Measurements from ENCODE around the gene MATN1.

MATN1 gene

GRCh38 chr1:30681782-30682181 lies 41.6 kb downstream of the MATN1 start:
- no peak for DNase-seq
- Histone ChIP-seq H3K4me3 (ENCODE audit: low read depth, low read length) (no peak overlapping the region), H3K23ac (ENCODE audit: low read length) (no peak overlapping the region), H2AK5ac (ENCODE audit: low read length) (no peak overlapping the region), H3K4me2 (ENCODE audit: low read length) (no peak overlapping the region), H3K9me3 (ENCODE audit: insufficient read depth, low read depth, low read length) (peaks cover 24% of the 10 kb centered on the region), H3K79me2 (ENCODE audit: control insufficient read depth, insufficient read depth, low read length, poor library complexity) (no peaks in the 10 kb centered on the region), H3K4me1 (ENCODE audit: control insufficient read depth in 1 of 2, insufficient read depth in 2 of 2, low read length in 2 of 2) (peaks cover 0 to 8% of the 10 kb centered on the region in 2 experiments), H4K12ac (ENCODE audit: low read depth, low read length) (no peak overlapping the region), H2BK120ac (ENCODE audit: insufficient read depth, low read length, poor library complexity) (no peak overlapping the region), H3K14ac (ENCODE audit: low read length) (no peak overlapping the region), H3K27ac (ENCODE audit: low read depth, low read length) (no peak overlapping the region), H3K27me3 (ENCODE audit: insufficient read depth, low read length) (no peaks in the 10 kb centered on the region), H3K36me3 (ENCODE audit: control insufficient read depth in 1 of 2, insufficient read depth in 2 of 2, low read length in 2 of 2) (no peaks in the 10 kb centered on the region), H3K4ac (ENCODE audit: low read depth, low read length) (no peak overlapping the region), H4K8ac (ENCODE audit: low read depth, low read length) (no peak overlapping the region), H2AFZ (ENCODE audit: insufficient read depth, low read length, poor library complexity) (no peak overlapping the region), H2BK12ac (ENCODE audit: low read length) (no peak overlapping the region), H4K91ac (ENCODE audit: low read depth, low read length) (no peak overlapping the region), H3K18ac (ENCODE audit: low read length) (no peak overlapping the region), H3K79me1 (ENCODE audit: low read length) (no peaks in the 10 kb centered on the region), H3K9ac (ENCODE audit: low read length) (no peak overlapping the region), H2BK5ac (ENCODE audit: low read depth, low read length, poor library complexity) (no peak overlapping the region)
- no CpG with 5 or more reads among the region's 3 CpGs for WGBS (ENCODE audit: extremely low coverage, insufficient coverage, insufficient read length)

GRCh38 chr1:30680879-30681278 lies 42.5 kb downstream of the MATN1 start:
- H3K27me3 ChIP-seq (ENCODE audit: insufficient read depth, low read length) = no peaks in the 10 kb centered on the region
- H4K8ac ChIP-seq (ENCODE audit: low read depth, low read length) = no peak overlapping the region
- no peak overlapping the region for H3K9ac ChIP-seq (ENCODE audit: low read length)
- WGBS (ENCODE audit: extremely low coverage, insufficient coverage, insufficient read length) = no CpG with 5 or more reads among the region's 7 CpGs
- no peak overlapping the region for H3K4me3 ChIP-seq (ENCODE audit: low read depth, low read length)
- H3K36me3 ChIP-seq (ENCODE audit: control insufficient read depth in 1 of 2, insufficient read depth in 2 of 2, low read length in 2 of 2) = no peaks in the 10 kb centered on the region
- no peak overlapping the region for H2BK12ac ChIP-seq (ENCODE audit: low read length)
- no peak for DNase-seq
- no peak overlapping the region for H4K12ac ChIP-seq (ENCODE audit: low read depth, low read length)
- H2AK5ac ChIP-seq (ENCODE audit: low read length) = no peak overlapping the region
- no peaks in the 10 kb centered on the region for H3K79me2 ChIP-seq (ENCODE audit: control insufficient read depth, insufficient read depth, low read length, poor library complexity)
- no peak overlapping the region for H3K23ac ChIP-seq (ENCODE audit: low read length)
- no peak overlapping the region for H3K18ac ChIP-seq (ENCODE audit: low read length)
- H4K91ac ChIP-seq (ENCODE audit: low read depth, low read length) = no peak overlapping the region
- H2AFZ ChIP-seq (ENCODE audit: insufficient read depth, low read length, poor library complexity) = no peak overlapping the region
- H2BK120ac ChIP-seq (ENCODE audit: insufficient read depth, low read length, poor library complexity) = no peak overlapping the region
- H3K4ac ChIP-seq (ENCODE audit: low read depth, low read length) = no peak overlapping the region
- H3K4me1 ChIP-seq (ENCODE audit: control insufficient read depth in 1 of 2, insufficient read depth in 2 of 2, low read length in 2 of 2) = peaks cover 0 to 7% of the 10 kb centered on the region in 2 experiments
- no peaks in the 10 kb centered on the region for H3K79me1 ChIP-seq (ENCODE audit: low read length)
- H3K27ac ChIP-seq (ENCODE audit: low read depth, low read length) = no peak overlapping the region
- H3K14ac ChIP-seq (ENCODE audit: low read length) = no peak overlapping the region
- no peak overlapping the region for H3K4me2 ChIP-seq (ENCODE audit: low read length)
- H2BK5ac ChIP-seq (ENCODE audit: low read depth, low read length, poor library complexity) = no peak overlapping the region
- peaks cover 24% of the 10 kb centered on the region for H3K9me3 ChIP-seq (ENCODE audit: insufficient read depth, low read depth, low read length)

- no peak overlapping the region for H2AK5ac ChIP-seq (ENCODE audit: low read length)
- no peak overlapping the region for H2BK5ac ChIP-seq (ENCODE audit: low read depth, low read length, poor library complexity)
- no peaks in the 10 kb centered on the region for H3K36me3 ChIP-seq (ENCODE audit: control insufficient read depth in 1 of 2, insufficient read depth in 2 of 2, low read length in 2 of 2)
- no CpG with 5 or more reads among the region's 7 CpGs for WGBS (ENCODE audit: extremely low coverage, insufficient coverage, insufficient read length)
- H2BK12ac ChIP-seq (ENCODE audit: low read length) = no peak overlapping the region
- H3K27ac ChIP-seq (ENCODE audit: low read depth, low read length) = no peak overlapping the region
- no peaks in the 10 kb centered on the region for H3K27me3 ChIP-seq (ENCODE audit: insufficient read depth, low read length)
- H4K8ac ChIP-seq (ENCODE audit: low read depth, low read length) = no peak overlapping the region
- no peak overlapping the region for H2BK120ac ChIP-seq (ENCODE audit: insufficient read depth, low read length, poor library complexity)
- H3K4me3 ChIP-seq (ENCODE audit: low read depth, low read length) = no peak overlapping the region
- H3K23ac ChIP-seq (ENCODE audit: low read length) = no peak overlapping the region
- H2AFZ ChIP-seq (ENCODE audit: insufficient read depth, low read length, poor library complexity) = no peak overlapping the region
- H3K4me1 ChIP-seq (ENCODE audit: control insufficient read depth in 1 of 2, insufficient read depth in 2 of 2, low read length in 2 of 2) = peaks cover 0 to 3% of the 10 kb centered on the region in 2 experiments
- no peak overlapping the region for H3K9ac ChIP-seq (ENCODE audit: low read length)
- H4K12ac ChIP-seq (ENCODE audit: low read depth, low read length) = no peak overlapping the region
- H3K4ac ChIP-seq (ENCODE audit: low read depth, low read length) = no peak overlapping the region
- H3K14ac ChIP-seq (ENCODE audit: low read length) = no peak overlapping the region
- H4K91ac ChIP-seq (ENCODE audit: low read depth, low read length) = no peak overlapping the region
- H3K9me3 ChIP-seq (ENCODE audit: insufficient read depth, low read depth, low read length) = peaks cover 24% of the 10 kb centered on the region
- H3K79me2 ChIP-seq (ENCODE audit: control insufficient read depth, insufficient read depth, low read length, poor library complexity) = no peaks in the 10 kb centered on the region
- no peak overlapping the region for H3K18ac ChIP-seq (ENCODE audit: low read length)
- no peak overlapping the region for H3K4me2 ChIP-seq (ENCODE audit: low read length)
- DNase-seq = no peak
- no peaks in the 10 kb centered on the region for H3K79me1 ChIP-seq (ENCODE audit: low read length)
Observed at GRCh38 chr1:30680429-30680828, 43.0 kb downstream of the MATN1 start.

- Histone ChIP-seq H3K9me3 (ENCODE audit: insufficient read depth, low read depth, low read length) (peaks cover 24% of the 10 kb centered on the region), H2BK5ac (ENCODE audit: low read depth, low read length, poor library complexity) (no peak overlapping the region), H2BK12ac (ENCODE audit: low read length) (no peak overlapping the region), H3K4me3 (ENCODE audit: low read depth, low read length) (peak overlapping the region; percentile 43), H2AFZ (ENCODE audit: insufficient read depth, low read length, poor library complexity) (no peak overlapping the region), H4K8ac (ENCODE audit: low read depth, low read length) (no peak overlapping the region), H3K4me2 (ENCODE audit: low read length) (no peak overlapping the region), H3K14ac (ENCODE audit: low read length) (no peak overlapping the region), H4K12ac (ENCODE audit: low read depth, low read length) (no peak overlapping the region), H2BK120ac (ENCODE audit: insufficient read depth, low read length, poor library complexity) (no peak overlapping the region), H3K18ac (ENCODE audit: low read length) (no peak overlapping the region), H3K36me3 (ENCODE audit: control insufficient read depth in 1 of 2, insufficient read depth in 2 of 2, low read length in 2 of 2) (no peaks in the 10 kb centered on the region), H3K4ac (ENCODE audit: low read depth, low read length) (no peak overlapping the region), H3K4me1 (ENCODE audit: control insufficient read depth in 1 of 2, insufficient read depth in 2 of 2, low read length in 2 of 2) (peaks cover 0 to under 1% of the 10 kb centered on the region in 2 experiments), H3K79me2 (ENCODE audit: control insufficient read depth, insufficient read depth, low read length, poor library complexity) (no peaks in the 10 kb centered on the region), H3K27me3 (ENCODE audit: insufficient read depth, low read length) (no peaks in the 10 kb centered on the region), H3K9ac (ENCODE audit: low read length) (no peak overlapping the region), H3K23ac (ENCODE audit: low read length) (no peak overlapping the region), H2AK5ac (ENCODE audit: low read length) (no peak overlapping the region), H3K79me1 (ENCODE audit: low read length) (no peaks in the 10 kb centered on the region), H3K27ac (ENCODE audit: low read depth, low read length) (no peak overlapping the region), H4K91ac (ENCODE audit: low read depth, low read length) (no peak overlapping the region)
- no CpG with 5 or more reads among the region's 2 CpGs for WGBS (ENCODE audit: extremely low coverage, insufficient coverage, insufficient read length)
- no peak for DNase-seq
Observed at GRCh38 chr1:30679976-30680305, 43.4 kb downstream of the MATN1 start.

Data from trophoblast cell (in vitro differentiated cells and primary cell).